ENCODE measurements around the gene GPR162.
A peak's percentile ranks its signal among the peaks of the same experiment; 100 is the strongest.

Gene GPR162, protein sequence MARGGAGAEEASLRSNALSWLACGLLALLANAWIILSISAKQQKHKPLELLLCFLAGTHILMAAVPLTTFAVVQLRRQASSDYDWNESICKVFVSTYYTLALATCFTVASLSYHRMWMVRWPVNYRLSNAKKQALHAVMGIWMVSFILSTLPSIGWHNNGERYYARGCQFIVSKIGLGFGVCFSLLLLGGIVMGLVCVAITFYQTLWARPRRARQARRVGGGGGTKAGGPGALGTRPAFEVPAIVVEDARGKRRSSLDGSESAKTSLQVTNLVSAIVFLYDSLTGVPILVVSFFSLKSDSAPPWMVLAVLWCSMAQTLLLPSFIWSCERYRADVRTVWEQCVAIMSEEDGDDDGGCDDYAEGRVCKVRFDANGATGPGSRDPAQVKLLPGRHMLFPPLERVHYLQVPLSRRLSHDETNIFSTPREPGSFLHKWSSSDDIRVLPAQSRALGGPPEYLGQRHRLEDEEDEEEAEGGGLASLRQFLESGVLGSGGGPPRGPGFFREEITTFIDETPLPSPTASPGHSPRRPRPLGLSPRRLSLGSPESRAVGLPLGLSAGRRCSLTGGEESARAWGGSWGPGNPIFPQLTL

GRCh38 chr12:6821591-6822425, at the start of gene GPR162:
GPR162 (plus strand) TSS chr12:6821821; CDS start chr12:6823899, 2,078 bp downstream.
- peak; percentile 61 for DNase-seq (ENCODE audit: low spot score)

- no peak for DNase-seq (ENCODE audit: low spot score)
Observed at GRCh38 chr12:6772331-6772695, 49.3 kb upstream of the GPR162 start, which contains the start of gene LAG3. LAG3 (plus strand) TSS chr12:6772520; CDS start chr12:6772853, 333 bp downstream.

DNA sequence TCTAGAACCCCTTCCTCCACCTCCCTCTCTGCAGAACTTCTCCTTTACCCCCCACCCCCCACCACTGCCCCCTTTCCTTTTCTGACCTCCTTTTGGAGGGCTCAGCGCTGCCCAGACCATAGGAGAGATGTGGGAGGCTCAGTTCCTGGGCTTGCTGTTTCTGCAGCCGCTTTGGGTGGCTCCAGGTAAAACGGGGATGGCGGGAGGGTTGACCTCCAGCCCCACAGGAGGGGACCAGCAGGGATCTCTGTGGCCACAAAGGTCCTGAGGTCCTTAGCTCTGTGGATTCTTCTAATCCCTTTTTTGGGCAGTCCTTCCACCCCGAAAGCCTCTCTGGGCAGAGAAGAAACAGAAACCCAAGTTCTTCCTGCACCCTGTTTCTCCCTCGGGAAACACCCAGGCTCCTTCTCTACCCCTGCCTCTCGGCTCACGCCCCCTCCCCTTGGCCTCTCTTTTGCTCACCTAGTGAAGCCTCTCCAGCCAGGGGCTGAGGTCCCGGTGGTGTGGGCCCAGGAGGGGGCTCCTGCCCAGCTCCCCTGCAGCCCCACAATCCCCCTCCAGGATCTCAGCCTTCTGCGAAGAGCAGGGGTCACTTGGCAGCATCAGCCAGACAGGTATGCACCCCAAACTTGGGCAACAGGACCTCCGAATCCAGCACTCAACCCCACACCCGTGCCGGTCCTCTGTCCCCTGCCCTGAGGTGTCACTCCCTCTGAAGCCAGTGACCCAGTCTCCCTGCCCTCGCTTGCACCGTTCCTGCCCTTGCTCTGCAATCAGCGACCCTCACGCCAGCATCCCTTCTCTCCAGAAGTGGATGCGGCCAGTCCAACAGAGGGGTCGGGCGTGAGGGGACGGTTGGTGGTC, 48.7 kb upstream of the GPR162 start:
- DNase-seq (ENCODE audit: low spot score) = no peak

GRCh38 chr12:6773590-6774351, 47.9 kb upstream of the GPR162 start:
- no peak for DNase-seq (ENCODE audit: low spot score)

GRCh38 chr12:6774499-6775062, 47.0 kb upstream of the GPR162 start:
- no peak for DNase-seq (ENCODE audit: low spot score)

- DNase-seq (ENCODE audit: low spot score) = no peak
Observed at GRCh38 chr12:6775185-6776174, 46.1 kb upstream of the GPR162 start.

GRCh38 chr12:6777386-6777785, 44.2 kb upstream of the GPR162 start:
- no peak for DNase-seq (ENCODE audit: low spot score)

DNA sequence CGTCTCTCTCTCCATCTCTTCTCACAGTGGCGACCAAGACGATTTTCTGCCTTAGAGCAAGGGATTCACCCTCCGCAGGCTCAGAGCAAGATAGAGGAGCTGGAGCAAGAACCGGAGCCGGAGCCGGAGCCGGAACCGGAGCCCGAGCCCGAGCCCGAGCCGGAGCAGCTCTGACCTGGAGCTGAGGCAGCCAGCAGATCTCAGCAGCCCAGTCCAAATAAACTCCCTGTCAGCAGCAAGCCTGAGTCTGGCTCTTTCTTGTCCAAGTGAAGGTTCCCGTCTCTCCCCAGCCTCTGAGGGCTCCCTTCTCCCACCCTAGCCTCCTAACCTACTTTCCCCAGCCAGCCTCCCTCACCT, 43.4 kb upstream of the GPR162 start:
- peak; percentile 35 for DNase-seq (ENCODE audit: low spot score)

DNA sequence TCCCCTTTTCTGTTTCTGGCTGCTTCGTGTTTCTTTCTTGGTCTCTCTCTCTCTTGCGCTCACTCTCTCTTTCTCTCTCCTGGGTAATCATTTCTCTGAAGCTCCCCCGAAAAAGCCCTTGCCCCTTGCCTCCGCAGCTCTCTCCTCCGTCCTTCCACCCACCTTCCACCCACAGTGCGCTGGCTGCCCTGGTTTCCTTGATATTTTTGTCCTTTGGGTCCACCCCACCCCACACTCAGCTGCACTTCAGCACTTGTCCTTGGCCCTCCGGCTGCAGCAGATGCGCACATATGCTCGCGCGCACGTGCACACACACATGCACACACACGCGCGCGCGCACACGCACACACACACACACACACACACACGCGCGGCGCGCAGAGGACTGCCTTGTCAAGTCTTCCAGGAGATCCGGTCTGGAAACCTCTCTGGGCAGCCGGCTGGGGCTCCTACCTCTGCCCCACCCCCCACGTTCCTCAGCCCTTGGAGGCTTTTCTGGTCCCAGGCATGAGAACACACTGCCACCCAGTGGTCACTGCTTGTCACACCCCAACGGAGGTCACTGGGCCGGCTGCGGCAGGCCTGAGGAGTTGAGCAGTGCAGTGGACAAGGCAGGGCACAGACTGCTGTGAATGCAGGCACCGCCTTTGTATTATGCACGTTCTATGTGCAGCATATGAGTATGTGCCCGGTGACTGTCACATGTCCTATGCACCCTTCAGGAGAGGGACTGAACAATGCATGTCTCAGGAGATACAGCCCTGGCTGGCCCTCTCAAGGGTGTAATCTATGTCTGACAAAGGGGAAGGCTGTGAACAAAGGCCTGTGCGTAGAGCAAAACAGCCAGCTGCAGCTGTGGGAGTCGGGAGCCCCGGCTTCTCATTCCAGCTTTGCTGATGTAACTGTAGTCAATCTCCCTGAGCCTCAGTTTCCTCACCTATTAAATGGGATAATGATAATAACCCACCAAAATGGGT, 42.8 kb upstream of the GPR162 start:
- peak; percentile 91 for DNase-seq (ENCODE audit: low spot score)

GRCh38 chr12:6779708-6780432, 41.8 kb upstream of the GPR162 start:
- DNase-seq (ENCODE audit: low spot score) = no peak

DNA sequence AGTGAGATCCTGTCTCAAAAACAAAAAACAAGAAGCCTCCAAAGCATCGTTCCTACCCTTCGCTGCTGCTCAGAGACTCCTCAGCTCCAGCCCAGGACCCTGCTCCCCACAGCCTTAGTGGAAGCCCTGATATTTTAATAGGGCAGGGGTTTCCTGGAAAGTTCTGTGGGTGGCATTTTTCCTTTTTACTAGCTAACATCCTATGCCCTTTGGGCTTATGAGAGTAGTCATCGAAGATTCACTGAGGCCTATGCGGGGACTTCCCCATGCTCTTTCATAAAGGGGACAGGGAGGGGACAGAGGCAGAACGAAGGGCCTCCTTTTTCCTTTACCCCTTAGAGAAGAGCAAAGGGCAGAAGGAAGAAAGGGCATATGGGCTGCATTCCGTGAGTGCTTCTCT, 41.0 kb upstream of the GPR162 start:
- no peak for DNase-seq (ENCODE audit: low spot score)

- no peak for DNase-seq (ENCODE audit: low spot score)
Observed at GRCh38 chr12:6782119-6782518, 39.5 kb upstream of the GPR162 start.

- no peak for DNase-seq (ENCODE audit: low spot score)
Observed at GRCh38 chr12:6782850-6783566, 38.6 kb upstream of the GPR162 start.

- DNase-seq (ENCODE audit: low spot score) = no peak
Observed at GRCh38 chr12:6783828-6784227, 37.8 kb upstream of the GPR162 start.

DNA sequence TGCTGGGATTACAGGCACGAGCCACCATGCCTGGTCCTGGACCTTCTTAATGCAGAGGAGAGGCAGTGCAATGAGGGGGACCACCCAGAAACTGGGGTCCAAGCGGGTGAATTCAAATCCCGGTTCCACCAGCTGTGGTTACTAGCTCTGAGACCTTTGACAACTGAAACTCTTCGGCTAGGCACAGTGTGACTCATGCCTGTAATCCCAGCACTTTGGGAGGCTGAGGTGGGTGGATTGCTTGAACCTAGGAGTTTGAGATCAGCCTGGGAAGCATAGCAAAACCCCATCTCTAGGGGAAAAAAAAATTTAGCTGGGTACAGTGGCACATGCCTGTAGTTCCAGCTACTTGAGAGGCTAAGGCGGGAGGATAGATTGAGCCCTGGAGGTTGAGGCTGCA, 37.3 kb upstream of the GPR162 start:
- no peak for DNase-seq (ENCODE audit: low spot score)

GRCh38 chr12:6784761-6785160, 36.9 kb upstream of the GPR162 start:
- DNase-seq (ENCODE audit: low spot score) = no peak
